ENCODE data around the gene WNT1. TPM values are rescaled to one million over a fixed set of nuclear protein-coding genes. Genes with fewer than 3 reads are reported as not detected.

WNT1 gene
- polyA plus RNA-seq, 1 experiment = not detected

DNA sequence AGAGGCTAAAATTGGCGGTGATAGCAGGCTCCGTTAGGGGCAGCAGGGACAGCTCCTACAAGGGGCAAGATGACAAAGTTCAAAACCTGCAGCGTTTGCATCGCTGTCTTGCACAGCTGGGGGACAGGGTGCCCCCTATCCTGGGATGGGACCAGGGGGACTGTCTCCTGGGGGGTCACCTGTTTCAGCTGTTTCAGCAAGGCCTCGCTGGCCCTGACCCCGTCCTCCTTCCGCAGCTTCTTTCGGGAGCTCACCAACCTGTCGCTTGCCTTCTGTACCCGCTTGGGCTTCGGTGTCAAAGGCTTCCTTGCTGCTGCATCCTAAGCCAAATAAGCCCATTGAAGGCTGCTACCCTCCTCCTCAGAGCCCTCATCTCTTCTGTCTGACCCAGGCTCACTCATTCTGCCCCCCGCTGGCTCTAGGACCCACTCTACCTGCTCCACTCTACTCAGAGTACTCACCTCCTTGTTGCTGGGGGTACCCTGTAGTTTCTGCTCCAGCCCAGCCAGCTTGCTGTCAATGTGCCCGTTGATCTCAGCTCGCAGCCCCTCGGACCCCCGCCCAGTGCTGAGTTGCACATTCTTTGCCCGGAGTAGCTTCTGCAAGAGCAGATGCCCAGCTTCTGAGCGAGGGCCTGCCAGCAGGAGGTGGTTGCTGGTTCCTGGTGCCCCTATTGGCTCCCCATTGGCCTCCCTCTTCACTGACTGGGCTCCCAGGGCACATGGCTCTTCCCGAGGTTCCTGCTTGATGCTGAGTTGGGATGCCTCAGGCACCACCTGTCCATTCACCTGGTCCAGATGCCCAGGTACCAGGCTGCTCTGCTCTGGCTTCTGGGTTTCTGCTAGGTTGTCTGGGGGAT lies 52.8 kb downstream of the WNT1 start:
- POLR2A ChIA-PET = no interaction called here
- Histone ChIP-seq H3K36me3 (ENCODE audit: control insufficient read depth, insufficient read depth, low read length) (peaks cover 74% of the 10 kb centered on the region), H3K4me3 (ENCODE audit: low read depth, low read length) (no peak overlapping the region), H3K27me3 (ENCODE audit: control insufficient read depth, insufficient read depth, low read length) (no peaks in the 10 kb centered on the region)
- DNase-seq (ENCODE audit: low read depth) = no peak
- CTCF ChIA-PET = interaction anchor here (0.9 to 6.6 kb wide), 8 partner anchors 8 to 68 kb away, joined by 3 to 33 read pairs (median 4); no protein-coding TSS in a partner anchor
- TF ChIP-seq, protein P1, sequence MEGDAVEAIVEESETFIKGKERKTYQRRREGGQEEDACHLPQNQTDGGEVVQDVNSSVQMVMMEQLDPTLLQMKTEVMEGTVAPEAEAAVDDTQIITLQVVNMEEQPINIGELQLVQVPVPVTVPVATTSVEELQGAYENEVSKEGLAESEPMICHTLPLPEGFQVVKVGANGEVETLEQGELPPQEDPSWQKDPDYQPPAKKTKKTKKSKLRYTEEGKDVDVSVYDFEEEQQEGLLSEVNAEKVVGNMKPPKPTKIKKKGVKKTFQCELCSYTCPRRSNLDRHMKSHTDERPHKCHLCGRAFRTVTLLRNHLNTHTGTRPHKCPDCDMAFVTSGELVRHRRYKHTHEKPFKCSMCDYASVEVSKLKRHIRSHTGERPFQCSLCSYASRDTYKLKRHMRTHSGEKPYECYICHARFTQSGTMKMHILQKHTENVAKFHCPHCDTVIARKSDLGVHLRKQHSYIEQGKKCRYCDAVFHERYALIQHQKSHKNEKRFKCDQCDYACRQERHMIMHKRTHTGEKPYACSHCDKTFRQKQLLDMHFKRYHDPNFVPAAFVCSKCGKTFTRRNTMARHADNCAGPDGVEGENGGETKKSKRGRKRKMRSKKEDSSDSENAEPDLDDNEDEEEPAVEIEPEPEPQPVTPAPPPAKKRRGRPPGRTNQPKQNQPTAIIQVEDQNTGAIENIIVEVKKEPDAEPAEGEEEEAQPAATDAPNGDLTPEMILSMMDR (IDR thresholded peaks at IDR 0.05; ENCODE audit: insufficient read depth, low read depth, low read length) = no peak

DNA sequence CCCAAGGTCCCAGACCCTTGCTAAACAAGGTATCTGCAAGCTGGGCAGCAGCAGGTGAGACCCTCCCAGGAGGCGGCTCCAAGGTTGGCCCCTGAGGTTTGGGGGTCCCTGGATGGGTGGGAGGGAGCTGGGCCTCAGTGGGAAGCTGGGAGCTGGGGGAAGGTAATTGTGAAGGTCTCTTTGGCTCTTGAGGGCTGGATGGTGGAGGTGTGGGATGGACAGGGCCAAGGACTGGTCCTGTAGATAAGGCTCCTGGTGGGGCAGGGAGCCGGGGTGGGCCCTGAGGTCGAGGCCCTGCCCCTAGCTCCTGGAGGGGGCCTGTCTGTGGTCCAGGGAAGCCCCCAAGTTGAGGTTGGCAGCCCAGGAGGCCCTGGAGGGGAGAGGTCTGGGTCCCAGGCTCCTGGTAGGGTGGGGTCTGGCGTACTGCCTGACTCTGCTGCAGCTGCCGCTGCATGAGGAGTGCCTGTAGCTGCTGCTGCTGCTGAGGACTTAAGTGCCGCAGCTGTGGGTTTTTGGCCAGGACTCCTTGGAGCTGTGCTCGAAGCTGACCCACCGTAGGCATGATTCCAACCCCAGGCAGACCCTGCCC lies 53.5 kb downstream of the WNT1 start:
- no peak overlapping the region for H3K4me3 ChIP-seq (ENCODE audit: low read depth, low read length)
- H3K27me3 ChIP-seq (ENCODE audit: control insufficient read depth, insufficient read depth, low read length) = no peaks in the 10 kb centered on the region
- TF ChIP-seq, protein P1 (IDR thresholded peaks at IDR 0.05; ENCODE audit: insufficient read depth, low read depth, low read length) = no peak
- DNase-seq (ENCODE audit: low read depth) = no peak
- ChIA-PET POLR2A (no interaction called here), CTCF (interaction anchor here (1.2 to 6.6 kb wide), 3 partner anchors 12 to 15 kb away, joined by 3 to 33 read pairs (median 3); no protein-coding TSS in a partner anchor)
- H3K36me3 ChIP-seq (ENCODE audit: control insufficient read depth, insufficient read depth, low read length) = peaks cover 67% of the 10 kb centered on the region

Small RNA genes lying within 50 kb of the gene (small RNA-seq; reads per million reads assigned to genes)
- gene RNU6-940P (ENCODE audit: insufficient read length, low read depth, low replicate concordance) = not detected

Other genes with a start within 250 kb of the WNT1 start
- 27.8 and 37.9 TPM in 2 replicates for gene ADCY6, start 189.2 kb upstream of the WNT1 start, polyA plus RNA-seq (2011; rRNA removed)
- gene CACNB3, start 159.8 kb upstream of the WNT1 start, polyA plus RNA-seq (2011; rRNA removed) = 24.2 and 48.2 TPM in 2 replicates
- gene DDX23, start 126.2 kb upstream of the WNT1 start, polyA plus RNA-seq (2011; rRNA removed) = 54.5 and 59.4 TPM in 2 replicates
- 0.31 and 0.72 TPM in 2 replicates for gene RND1, start 112.5 kb upstream of the WNT1 start, polyA plus RNA-seq (2011; rRNA removed)
- gene FKBP11, start 52.8 kb upstream of the WNT1 start, polyA plus RNA-seq (2011; rRNA removed) = 100 and 134 TPM in 2 replicates
- 233 and 292 TPM in 2 replicates for gene ARF3, start 20.8 kb upstream of the WNT1 start, polyA plus RNA-seq (2011; rRNA removed)
- gene WNT10B, start 6.6 kb upstream of the WNT1 start, polyA plus RNA-seq (2011; rRNA removed) = 0.63 and 0.76 TPM in 2 replicates
- 0.02 and 0.07 TPM in 2 replicates for gene DDN, start 21.1 kb downstream of the WNT1 start, polyA plus RNA-seq (2011; rRNA removed)
- gene PRKAG1, start 40.5 kb downstream of the WNT1 start, polyA plus RNA-seq (2011; rRNA removed) = 94.1 and 127 TPM in 2 replicates
- gene KMT2D, start 82.5 kb downstream of the WNT1 start, polyA plus RNA-seq (2011; rRNA removed) = 8.2 and 9.7 TPM in 2 replicates
- gene RHEBL1, start 91.7 kb downstream of the WNT1 start, polyA plus RNA-seq (2011; rRNA removed) = 0.82 and 1.3 TPM in 2 replicates
- gene DHH, start 116.5 kb downstream of the WNT1 start, polyA plus RNA-seq (2011; rRNA removed) = not detected in 2 replicates
- 37.2 and 63.1 TPM in 2 replicates for gene LMBR1L, start 132.5 kb downstream of the WNT1 start, polyA plus RNA-seq (2011; rRNA removed)
- 2,513 and 3,601 TPM in 2 replicates for gene TUBA1B, start 153.1 kb downstream of the WNT1 start, polyA plus RNA-seq (2011; rRNA removed)
- 616 and 820 TPM in 2 replicates for gene TUBA1A, start 210.8 kb downstream of the WNT1 start, polyA plus RNA-seq (2011; rRNA removed)